Stimulated activated naive CD8-positive, alpha-beta T cell treated with anti-CD3 and anti-CD28 coated beads, Interleukin-15, Interleukin-2, amounts not matched to agents 100 U/mL and 50 U/mL, for 24 hours (primary cell): ENCODE measurements around the gene COPS8.

Experiments used
- ATAC-seq: fragments of 150-1000 bp; cut with Tn5 transposase; one replicate; pipeline ENCODE4 v1.10.0; 2021
- DNase-seq: peaks from one replicate; pipeline ENCODE4 v3.0.0; 2021

The COPS8 gene

DNA sequence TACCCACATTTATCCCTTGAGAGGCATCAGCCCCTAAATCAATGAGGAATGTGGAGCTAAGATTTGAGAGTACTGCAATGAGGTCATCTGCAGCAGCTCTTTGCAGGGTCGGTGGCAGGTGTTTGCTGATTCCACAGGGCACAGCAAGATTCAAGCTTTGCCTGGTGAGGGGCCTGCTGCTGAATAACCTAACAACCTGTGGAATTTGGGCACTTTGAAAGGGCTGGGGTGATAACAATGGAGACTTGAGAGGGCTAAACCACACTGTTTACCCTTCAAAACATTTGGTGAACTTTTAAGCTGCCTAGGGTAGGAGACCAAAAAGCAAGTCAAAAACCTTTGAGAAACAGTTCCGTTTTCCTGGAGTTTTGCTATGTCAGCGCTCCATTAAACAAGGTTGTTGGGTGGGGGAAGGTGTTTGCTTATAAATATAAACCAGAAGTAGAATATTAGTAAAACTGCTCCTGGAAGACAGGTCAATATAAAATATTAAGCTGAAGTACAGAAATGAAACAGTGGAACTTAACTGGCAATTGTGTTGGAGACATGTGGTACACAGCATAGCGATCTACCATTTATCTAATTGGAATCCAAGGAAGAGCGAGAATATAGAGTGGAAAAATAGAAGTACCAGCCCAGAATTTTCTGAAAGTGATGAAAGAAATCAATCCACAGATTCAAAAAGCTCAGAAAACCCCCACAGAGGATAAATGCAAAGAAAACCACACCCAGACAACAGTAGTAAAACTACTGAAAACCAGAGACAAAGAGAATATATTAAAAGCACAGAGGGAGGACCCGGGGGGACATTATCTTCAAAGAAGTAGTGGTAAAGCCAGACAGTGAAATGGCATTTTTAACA, 15.7 kb downstream of the COPS8 start:
- no peak for DNase-seq
- no peak for ATAC-seq

DNA sequence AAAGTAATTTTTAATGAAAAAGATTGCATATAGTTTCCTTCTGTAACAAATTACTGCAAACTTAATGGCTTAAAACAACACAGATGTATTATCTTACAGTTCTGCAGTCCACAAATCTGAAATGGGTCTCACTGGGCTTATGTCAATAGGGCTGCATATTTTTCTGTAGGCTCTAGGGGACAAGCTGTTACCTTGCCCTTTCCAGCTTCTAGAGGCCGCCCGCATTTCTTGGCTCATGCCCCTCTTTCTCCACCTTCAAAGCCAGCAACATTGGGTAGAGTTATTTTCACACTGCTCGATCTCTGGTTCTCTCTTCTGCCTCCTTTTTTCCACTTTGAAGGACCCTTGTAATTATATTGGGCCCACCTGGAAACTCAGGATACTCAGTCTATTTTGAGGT, 16.7 kb downstream of the COPS8 start:
- no peak for ATAC-seq
- DNase-seq: no peak

DNA sequence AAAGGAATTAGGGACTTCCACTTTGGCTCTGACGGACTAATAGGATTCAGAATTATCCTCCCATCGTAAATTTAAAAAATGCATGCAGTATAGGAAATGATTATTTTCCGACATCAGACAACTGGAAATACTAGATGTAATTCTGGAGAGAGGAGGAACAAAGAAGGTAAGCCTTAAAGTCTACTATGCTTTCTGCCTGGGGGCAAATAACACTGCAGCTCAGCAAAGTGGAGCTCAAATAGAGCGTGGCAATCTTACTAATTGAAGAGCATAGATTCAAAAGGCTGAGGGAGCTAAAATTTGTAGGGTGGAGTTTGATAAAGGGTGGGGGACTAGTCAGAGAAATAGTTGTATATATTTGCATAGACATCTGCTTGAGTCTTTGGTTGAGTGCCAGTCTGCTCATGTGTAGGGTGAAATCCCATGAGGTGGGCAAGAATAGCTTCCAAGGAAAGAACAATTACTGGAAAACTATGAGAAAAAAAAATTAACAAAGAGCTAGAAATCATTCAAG, 23.8 kb downstream of the COPS8 start:
- ATAC-seq (no peak), DNase-seq (no peak)

DNA sequence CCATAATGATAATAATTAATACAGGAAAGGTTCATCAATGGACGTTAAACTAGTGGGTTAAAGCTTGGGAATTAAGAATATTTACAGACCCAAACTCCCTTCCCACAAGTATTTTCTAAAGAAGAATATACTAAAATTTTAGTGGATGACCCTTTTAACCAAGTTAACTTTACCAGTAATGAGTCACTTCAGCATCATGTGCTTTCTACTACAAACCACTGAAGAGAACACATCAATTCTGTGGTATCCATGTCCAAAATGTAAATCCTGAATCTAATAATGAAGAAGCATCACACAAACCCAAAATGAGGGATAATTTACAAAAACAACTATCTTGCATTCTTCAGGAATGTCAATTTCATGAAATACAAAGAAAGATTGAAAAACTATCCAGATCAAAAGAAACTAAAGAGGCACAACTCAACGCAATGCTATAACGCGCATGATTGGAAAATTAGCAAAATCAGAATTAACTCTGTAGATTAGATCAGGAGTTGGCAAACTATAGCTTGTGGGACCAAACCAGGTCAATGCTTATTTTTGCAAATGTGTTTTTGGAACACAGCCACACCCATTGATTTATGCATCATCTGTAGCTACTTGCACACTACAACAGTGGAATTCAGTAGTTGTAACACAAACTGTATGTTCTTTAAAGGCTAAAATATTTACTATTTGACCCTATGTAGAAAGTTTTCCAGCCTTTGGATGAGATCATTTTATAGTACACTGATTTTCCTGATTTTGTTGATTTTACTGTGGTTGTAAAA, 27.5 kb downstream of the COPS8 start:
- no peak for DNase-seq

DNA sequence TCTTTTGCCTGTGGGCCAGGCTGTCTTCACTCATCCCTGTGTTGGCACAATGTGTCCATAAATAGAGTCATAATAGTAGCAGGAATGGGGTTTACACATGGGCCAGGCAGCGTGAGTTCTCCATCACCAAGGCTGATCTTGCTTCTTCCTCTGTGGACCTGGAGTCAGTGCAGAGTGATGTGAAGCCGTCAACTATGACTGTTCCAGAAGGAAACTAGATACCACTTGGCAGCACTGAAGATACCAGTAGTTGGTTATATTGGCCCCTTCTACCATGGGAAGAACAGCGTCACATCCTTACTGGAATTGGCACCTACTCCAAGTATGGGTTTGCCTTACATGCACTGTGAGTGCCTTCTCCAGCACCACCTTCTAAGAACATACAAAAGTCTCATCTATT, 30.2 kb downstream of the COPS8 start:
- ATAC-seq (no peak), DNase-seq (no peak)

More for the DNA sequence above, 27.5 kb downstream of the COPS8 start:
- no peak for ATAC-seq

DNA sequence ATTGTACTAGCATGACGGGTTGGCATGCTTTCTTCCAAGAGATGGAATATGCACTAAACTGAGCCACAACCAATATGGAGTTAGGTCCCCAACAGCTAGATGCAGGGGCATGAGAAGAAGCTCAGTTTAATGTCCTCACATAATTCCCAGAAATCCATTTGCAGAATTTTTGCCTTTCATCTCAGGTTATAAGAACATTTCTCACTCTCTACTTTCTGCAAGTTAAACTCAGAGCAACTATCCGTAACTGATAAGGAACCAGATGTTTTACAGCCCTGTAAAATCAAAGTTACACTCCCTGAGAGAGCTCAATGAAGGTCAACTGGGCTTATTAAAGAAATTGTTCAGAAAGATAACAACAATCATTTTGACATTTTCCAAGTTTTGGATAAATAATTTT, 30.7 kb downstream of the COPS8 start:
- ATAC-seq: no peak
- no peak for DNase-seq

DNA sequence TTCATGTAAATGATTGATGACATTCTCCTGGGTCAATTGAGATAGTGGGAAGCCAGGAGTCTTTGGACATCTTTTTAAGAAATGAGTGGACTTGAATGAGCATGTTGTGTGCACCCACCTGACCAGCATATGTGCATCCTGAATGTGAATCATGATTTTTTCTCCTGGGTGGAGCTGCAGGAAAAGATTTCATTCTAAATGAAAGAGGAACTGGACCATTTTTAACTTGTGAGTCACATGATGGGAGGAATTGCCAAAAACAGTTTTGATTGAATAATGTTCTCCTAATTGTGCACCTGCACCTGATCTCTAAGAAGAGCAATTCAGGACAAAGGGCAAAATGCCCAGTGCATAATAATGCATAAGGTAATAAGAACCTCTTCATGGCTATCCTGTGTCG, 32.3 kb downstream of the COPS8 start:
- DNase-seq (no peak), ATAC-seq (no peak)

DNA sequence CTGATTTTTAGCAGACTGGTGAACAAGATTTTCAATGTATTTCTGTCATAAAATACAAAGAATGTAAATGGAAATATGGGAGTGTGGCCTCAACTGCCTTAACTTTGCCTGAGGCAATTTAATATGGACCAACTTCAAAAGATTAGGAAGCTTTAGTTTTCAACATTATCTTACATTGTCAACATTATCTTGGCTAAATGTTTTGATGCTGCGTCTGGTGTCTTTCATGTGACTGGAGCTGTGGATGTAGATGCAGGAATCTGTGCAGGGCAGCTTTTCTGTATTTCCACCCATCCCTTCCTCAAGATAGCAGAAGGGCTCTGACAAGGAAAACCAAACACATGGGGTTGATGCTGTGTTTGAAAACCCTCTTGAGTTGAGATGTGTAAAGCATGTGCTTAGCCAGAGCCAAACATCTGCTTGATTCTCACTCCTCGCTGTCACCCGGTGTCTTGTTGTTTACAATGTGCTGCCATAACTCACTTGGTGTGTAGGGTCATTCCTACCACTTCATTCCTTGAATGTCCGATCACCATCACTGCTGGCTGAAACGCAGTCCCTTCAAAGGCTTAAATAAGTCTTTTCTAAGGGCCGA, 33.0 kb downstream of the COPS8 start:
- DNase-seq: no peak
- ATAC-seq: no peak

DNA sequence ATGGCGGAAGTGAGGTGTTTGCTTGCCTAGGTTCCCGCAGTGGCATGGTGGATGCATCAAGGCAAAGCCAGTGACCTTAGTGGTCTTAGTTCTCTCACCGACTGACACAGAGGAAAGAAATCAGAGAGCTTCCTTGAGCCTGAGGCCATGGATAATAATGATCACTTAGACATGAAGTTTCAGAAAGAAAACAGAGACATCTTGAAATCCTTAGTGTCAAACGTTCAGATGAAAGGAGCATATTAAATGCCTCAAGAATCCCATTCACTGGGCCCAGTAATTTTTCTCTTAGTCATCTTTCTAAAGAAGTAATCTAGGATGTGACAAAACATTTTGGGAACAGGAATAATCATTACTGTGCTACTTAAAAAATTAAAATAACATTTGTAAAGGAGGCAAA, 35.2 kb downstream of the COPS8 start:
- ATAC-seq (no peak), DNase-seq (no peak)

DNA sequence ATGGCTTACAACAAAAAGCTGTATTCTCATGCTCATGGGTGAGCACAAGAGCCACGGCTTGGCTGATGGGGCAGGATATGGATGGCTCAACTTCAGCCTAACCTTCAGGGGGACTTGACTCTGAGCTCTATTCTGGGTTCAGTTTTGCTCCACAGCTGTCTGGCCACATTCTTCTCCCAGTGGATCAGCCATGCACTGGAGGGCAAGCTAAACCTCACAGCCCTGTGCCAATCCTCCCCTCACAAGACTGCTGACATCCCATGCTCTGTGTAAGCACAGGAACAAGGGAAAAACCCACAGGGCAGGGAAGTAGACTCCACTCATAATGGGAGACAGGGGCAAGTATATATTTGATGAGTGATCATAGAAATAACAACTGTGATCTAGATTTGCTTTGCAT, 35.6 kb downstream of the COPS8 start:
- no peak for ATAC-seq

DNA sequence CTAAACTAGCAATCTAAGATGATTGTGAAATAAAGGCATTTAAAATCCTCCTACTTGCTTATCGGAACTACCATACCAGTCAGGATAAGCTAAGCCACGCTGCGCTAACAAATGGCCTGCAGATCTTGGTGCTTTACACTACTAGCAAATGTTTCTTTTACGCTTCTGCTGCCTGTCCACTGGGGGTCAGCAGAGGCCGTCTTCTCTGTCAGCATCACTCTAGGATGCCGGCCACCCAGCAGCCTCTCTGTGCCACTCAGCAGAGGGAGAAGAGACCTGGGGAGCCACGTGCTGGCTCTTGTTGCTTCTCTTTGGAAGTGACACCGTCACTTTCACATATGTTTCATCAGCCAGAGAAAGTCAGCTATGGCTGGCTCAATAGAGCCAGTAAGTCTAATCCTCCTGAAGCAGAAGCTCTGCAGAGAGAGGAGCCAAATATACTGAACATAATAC, 36.6 kb downstream of the COPS8 start:
- ATAC-seq: peak; percentile 94
- peak; percentile 70 for DNase-seq

More for the DNA sequence above, 35.6 kb downstream of the COPS8 start:
- no peak for DNase-seq

DNA sequence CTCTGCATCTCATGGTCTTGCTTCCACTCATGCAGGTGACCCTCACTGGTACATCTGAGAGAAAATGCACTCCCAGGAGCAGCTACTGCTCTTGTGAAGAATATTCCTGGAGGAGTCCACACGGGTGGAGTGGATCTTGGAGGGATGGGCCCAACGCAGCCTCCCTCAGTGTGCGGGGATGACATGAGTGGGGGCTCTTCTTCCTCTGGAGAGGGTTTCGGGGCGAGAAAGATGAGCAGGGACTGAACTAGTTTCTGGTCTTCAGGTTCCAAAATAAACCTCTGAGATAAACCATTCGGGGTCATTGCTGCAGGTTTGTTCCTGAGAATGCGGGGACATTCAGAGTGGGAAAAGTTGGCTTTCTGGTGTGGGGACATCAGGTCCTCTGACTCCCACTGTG, 39.1 kb downstream of the COPS8 start:
- DNase-seq (no peak), ATAC-seq (no peak)

DNA sequence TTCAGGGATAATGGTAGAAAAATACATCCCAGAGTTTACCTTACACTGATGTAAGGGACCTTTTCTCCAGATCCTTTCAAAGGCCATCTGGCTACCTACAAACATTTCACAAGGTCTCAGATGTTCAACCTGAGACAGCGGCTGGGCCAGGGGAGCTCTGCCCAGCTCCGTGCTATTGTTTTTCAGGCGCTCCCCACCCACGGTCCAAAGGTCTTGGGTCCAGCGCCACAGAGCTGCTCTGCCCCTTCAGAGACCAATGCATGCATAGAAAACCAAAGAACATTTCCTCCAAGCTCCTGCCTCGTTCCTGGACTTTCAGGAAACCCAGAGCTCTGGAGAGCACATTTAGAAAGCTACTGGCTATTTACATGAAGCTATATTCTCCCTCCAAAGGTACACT, 40.3 kb downstream of the COPS8 start:
- ATAC-seq (no peak), DNase-seq (no peak)

DNA sequence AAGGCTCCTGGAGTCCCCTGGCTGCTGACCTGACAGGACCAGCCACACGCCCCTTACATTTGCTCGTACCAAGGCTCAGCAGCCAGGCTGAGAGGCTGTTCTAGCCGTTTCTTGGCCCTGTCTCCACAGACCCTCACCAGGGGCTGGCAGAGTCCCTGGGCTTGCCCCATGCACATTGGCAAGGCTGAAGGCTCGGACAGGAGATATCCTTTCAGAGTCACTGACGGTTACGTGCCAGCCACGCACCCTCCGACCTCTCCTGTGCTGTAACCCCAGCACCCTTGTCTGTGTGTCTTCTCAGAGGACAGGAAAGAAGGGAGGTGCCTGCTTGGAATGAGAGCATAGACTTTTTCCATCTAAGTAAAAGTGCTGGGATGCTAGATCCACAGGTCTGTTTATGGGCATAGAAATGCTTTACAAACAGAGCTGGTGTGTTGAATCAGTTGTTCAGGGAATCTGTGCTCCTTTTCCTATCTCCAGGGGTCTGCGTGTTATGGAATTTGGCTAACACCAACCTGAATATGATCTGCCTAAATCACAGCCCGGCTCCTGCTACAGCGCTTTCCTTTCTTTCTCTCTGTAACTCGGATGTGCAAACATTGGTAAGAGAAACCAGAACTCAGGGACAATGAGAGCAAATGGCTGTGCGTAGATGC, 41.0 kb downstream of the COPS8 start:
- DNase-seq (no peak), ATAC-seq (no peak)

DNA sequence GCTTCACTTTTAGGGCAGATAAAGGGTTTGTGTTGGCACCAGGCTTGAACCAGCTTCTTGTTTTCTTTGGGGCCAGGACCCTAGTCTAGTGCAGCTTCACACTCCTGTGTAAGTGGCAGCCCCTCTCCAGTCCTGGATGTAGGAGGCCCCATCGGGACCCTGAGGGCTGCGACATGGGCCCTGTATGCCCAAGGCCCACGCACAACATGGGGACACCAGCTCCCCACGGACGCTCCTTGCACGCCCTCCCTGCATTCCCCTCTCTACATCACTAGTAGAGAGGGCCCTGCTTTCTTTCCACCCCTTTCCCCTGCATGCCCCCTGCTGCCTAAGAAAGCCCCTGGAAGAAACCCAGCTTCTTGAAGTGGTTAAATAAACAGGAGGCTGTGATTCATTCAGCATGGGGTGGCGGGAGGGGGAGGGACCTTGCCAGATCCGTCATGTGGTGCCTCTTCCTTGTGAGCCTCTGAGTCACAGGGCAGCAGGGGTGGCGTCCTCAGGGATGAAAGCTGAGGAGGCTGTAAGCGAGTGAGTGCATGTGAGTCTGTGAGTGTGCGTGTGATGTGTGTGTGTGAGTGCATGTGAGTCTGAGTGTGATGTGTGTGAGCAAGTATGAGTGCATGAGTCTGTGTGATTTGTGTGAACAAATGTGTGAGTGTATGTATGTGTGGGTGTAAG, 42.5 kb downstream of the COPS8 start:
- ATAC-seq (peak; percentile 94), DNase-seq (peak; percentile 69)

DNA sequence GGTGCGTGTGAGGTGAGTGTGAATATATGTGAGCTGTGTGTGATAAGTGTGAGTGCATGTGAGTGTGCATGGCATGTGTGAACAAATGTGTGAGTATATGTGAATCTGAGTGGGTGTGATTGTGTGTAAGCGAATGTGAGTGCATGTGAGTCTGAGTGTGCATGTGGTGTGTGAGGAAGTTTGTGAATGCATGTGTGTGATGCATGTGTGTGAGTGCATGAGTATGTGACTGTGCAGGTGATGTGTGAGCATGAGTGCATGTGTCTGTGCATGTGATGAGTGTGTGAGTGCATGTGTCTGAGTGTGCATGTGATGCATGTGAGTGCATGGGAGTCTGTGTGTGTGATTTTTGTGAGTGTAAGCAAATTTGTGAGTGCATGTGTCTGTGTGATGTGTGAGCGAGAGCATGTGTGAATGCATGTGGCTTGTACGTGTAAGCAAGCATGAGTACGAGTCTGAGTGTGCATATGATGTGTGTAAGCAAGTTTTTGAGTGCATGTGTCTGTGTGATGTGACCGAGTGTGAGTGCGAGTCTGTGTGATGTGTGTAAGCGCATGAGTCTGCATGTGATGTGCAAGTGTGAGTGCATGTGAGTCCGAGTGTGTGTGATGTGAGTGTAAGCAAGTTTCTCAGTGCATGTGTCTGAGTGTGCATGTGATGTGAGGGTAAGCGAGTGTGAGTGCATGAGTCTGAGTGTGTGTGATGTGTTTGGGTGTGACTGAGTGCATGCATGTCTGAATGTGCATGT, 43.3 kb downstream of the COPS8 start:
- DNase-seq: no peak
- ATAC-seq: no peak

DNA sequence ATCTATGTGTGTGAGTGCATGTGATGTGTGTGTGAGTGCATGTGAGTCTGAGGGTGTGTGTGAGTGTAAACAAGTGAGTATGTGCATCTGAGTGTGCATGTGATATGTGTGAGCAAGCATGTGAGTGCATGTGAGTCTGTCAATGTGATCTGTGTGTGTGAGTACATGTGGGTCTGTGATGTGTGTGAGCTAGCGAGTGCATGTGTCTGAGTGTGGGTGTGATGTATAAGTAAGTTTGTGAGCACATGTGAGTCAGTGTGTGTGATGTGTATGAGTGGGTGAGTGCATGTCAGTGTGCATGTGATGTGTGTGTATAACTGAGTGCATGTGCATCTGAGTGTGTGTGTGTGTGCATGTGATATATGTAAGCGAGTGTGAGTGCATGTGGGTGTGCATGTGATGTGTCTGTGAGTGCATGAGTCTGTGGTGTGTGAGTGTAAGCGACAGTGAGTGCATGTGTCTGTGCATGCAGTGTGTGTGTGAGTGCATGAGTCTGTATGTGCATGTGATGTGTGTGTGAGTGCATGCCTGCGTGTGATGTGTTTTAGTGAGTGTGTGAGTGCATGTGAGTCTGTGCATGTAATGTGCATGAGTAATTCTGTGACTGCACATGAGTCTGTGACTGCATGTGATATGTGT, 44.1 kb downstream of the COPS8 start:
- DNase-seq: no peak
- ATAC-seq: no peak

DNA sequence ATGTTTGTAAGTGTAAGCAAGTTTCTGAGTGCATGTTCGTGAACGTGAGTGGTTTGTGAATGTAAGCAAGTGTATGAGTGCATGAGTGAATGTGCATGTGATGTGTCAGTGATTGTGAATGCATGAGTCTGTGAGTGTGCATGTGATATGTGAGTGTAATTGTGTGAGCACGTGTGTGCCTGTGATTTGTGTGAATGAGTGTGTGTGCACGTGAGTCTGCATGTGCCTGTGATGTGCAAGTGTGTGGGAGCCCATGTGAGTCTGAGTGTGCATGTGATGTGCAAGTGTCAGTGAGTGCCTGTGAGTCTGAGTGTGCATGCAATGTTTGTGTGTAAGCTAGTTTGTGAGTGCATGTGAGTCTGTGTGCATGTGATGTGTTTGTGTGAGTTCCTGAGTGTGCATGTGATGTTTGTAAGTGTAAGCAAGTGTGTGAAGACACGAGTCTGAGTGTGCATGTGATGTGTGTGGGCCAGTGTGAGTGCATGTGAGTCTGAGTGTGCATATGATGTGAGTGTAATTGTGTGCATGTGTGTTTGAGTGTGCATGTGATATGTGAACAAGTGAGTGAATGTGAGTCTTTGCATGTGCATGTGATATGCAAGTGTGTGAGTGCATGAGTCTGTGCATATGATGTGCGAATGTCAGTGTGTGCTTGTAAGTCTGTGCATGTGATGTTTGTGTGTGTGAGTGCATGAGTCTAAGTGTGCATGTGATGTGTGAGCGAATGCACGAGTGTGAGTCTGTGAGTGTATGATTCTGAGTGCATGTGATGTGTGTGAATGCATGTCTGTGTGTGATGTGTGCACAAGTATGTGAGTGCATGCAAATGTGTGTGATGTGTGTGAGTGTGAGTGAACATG, 45.1 kb downstream of the COPS8 start:
- DNase-seq (no peak), ATAC-seq (no peak)

DNA sequence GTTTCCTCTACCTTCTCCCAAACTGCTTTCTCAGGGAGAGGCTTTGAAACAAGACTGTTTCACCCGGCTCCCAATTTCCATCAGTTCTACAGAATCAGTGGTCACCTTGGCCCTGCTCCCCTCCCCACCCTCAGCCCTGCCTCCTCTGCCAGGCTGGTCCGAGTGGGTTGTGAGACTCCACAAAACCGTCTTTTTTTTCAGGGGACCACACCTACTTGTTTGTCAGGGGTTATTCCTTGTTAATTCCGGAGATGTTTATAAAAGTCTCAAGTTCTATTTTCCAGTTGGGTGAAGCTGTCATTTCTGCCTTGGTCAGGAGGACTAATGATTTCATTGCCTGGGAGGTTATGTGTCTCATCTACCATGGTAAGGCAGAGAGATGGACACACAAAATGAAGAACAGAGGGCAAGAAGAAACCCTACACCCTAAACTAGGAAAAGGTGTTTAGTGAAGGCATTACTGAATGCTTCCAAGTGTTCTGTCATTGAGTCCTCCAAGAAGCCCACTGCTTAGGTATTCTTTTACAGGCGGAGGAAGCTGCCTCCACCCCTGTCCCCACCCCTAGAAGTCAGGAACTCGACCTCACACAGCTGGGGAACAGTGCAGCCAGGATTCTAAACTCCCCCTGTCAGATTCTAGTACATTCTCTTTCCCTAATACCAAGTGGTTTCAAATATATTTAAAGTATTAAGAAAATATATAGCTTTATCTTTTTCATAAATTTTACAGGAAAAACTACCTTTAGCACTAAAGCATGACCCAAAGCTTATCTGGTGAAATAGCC, 46.3 kb downstream of the COPS8 start:
- ATAC-seq: no peak
- DNase-seq: no peak
